Measurements from ENCODE around the gene HOXA9. TPM values are rescaled to one million over a fixed set of nuclear protein-coding genes. Genes with fewer than 3 reads are reported as not detected.

The HOXA9 gene
- total RNA-seq, 1 donor from 2014 or later: 46.5 TPM

DNA sequence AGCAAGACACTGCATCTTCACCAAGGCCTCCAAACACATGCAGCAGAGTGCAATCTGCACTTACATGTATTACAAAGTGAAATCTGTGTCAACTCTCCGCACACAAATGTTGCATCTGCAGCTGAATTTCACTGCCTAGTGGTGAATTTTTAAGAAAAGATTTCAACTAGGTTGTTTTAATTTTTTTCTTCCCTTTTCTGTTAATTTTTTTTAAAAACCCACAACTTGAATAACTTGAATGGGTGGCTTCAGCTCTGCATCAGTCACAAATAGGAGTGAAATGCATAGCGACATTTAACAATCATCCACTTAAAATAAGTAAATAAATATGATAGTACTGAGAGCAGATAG lies 28.6 kb upstream of the HOXA9 start:
- no peak for DNase-seq (ENCODE audit: low read depth)
- no peaks in the 10 kb centered on the region for H3K36me3 ChIP-seq (ENCODE audit: control insufficient read depth, insufficient read depth, low read length)
- TF ChIP-seq, protein P1, sequence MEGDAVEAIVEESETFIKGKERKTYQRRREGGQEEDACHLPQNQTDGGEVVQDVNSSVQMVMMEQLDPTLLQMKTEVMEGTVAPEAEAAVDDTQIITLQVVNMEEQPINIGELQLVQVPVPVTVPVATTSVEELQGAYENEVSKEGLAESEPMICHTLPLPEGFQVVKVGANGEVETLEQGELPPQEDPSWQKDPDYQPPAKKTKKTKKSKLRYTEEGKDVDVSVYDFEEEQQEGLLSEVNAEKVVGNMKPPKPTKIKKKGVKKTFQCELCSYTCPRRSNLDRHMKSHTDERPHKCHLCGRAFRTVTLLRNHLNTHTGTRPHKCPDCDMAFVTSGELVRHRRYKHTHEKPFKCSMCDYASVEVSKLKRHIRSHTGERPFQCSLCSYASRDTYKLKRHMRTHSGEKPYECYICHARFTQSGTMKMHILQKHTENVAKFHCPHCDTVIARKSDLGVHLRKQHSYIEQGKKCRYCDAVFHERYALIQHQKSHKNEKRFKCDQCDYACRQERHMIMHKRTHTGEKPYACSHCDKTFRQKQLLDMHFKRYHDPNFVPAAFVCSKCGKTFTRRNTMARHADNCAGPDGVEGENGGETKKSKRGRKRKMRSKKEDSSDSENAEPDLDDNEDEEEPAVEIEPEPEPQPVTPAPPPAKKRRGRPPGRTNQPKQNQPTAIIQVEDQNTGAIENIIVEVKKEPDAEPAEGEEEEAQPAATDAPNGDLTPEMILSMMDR (IDR thresholded peaks at IDR 0.05; ENCODE audit: insufficient read depth, low read length, poor library complexity, severe bottlenecking): no peak
- H3K27me3 ChIP-seq (ENCODE audit: control insufficient read depth, insufficient read depth, low read length): peaks cover 53% of the 10 kb centered on the region
- H3K4me3 ChIP-seq (ENCODE audit: low read depth, low read length): no peak overlapping the region

DNA sequence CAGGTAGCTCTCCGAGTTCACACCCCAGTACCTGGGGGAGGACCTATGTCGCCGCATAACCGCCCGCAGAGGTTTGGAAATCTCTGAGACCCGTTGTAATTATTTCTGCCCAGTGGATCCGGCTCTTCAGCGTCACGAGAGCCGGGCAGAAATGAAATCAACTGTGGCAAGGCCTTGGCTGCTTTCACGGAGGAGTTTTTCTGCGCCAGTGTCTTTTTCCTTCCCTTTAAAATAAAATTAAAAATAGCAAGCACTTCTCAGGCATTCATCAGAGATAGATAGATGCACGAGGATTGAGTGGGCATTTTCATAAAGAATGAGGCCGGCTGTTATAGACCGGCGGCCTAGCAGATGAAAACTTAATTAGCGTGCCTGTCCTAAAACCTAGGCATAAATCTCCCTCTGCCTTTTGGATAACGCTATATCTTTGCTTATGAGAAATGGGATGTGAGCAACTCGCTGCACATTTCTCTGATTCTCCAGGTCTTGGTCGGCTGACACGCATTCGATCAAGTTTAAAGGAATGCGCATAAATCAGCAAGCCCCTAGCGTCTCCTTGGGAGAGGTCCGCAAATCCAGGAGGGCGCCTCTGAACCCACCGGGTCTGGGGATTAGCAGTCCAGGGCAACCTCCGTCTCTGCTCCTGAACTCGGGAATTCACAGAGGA lies 28.1 kb upstream of the HOXA9 start:
- Histone ChIP-seq H3K4me3 (ENCODE audit: low read depth, low read length) (no peak overlapping the region), H3K36me3 (ENCODE audit: control insufficient read depth, insufficient read depth, low read length) (no peaks in the 10 kb centered on the region), H3K27me3 (ENCODE audit: control insufficient read depth, insufficient read depth, low read length) (peaks cover 47% of the 10 kb centered on the region)
- TF ChIP-seq, protein P1 (IDR thresholded peaks at IDR 0.05; ENCODE audit: insufficient read depth, low read length, poor library complexity, severe bottlenecking): no peak
- DNase-seq (ENCODE audit: low read depth): no peak

- peaks cover 40% of the 10 kb centered on the region for H3K27me3 ChIP-seq (ENCODE audit: control insufficient read depth, insufficient read depth, low read length)
- no peak for DNase-seq (ENCODE audit: low read depth)
- TF ChIP-seq, protein P1 (IDR thresholded peaks at IDR 0.05; ENCODE audit: insufficient read depth, low read length, poor library complexity, severe bottlenecking): no peak
- peak overlapping the region; percentile 15 for H3K4me3 ChIP-seq (ENCODE audit: low read depth, low read length)
- H3K36me3 ChIP-seq (ENCODE audit: control insufficient read depth, insufficient read depth, low read length): no peaks in the 10 kb centered on the region
Measured at GRCh38 chr7:27192546-27193334, 27.4 kb upstream of the HOXA9 start.

DNA sequence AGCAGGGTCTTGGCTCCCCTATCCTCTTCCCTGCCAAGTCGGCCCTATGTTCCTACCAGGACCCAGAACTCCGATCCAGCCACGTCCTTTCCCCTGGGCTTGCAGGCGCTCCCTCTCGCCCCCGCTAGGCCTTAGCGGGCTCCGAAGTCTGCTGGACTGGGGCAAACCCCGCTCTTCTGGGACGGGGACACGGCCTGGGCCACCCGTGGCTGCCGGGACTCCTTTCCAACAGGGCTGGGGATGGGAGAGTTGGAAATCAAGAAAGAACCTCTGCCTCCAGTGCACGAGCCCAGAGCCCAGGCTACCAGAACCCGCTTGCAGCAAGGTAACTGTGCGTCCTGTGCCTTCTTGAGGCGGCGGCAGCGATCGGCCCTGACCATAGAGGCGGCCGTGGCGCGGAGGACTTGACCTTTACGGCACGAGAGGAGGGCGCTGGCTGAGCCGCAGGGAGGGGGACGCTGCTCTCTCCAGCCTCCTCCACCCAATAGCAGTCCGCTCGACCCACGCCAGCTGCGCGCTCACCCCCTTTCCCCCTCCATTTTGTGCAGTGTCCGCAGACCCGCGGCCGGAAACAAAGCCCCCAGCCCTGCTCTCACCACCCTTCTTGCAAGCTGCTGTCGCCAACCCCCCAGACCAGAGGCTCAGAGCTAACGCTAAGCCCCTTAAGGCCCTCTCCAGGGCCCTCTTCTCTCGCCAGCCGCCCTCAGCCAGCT lies 26.7 kb upstream of the HOXA9 start:
- DNase-seq (ENCODE audit: low read depth): no peak
- H3K27me3 ChIP-seq (ENCODE audit: control insufficient read depth, insufficient read depth, low read length): peaks cover 35% of the 10 kb centered on the region
- TF ChIP-seq, protein P1 (IDR thresholded peaks at IDR 0.05; ENCODE audit: insufficient read depth, low read length, poor library complexity, severe bottlenecking): no peak
- H3K36me3 ChIP-seq (ENCODE audit: control insufficient read depth, insufficient read depth, low read length): no peaks in the 10 kb centered on the region
- H3K4me3 ChIP-seq (ENCODE audit: low read depth, low read length): no peak overlapping the region

DNA sequence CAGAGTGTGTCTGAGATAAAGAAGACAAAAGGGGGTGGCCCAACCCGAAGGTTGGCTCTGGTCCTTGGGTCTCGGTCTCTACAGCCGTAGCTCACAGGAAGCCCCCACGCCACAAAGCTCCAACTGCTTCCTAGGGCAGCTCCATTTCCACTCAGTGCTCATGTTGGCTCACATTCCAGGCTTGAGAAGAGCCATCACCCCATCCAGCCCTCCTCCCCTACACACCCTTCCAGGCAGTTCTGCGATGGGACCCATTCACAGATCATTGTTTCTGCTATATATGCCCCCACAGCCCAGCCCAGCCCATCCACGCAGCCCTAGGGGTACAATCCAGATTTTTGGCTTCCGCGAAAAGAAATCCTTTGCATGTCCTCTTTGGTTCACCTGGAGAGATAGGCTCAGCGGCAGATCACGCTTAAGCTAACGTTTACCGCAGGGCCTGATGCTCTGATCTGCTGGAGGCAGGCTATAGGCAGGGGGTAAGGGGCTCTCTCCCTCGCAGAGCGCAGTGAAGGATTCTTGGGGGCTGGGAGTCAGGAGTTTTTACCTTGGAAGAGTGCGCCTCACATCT lies 25.9 kb upstream of the HOXA9 start:
- Histone ChIP-seq H3K36me3 (ENCODE audit: control insufficient read depth, insufficient read depth, low read length) (no peaks in the 10 kb centered on the region), H3K4me3 (ENCODE audit: low read depth, low read length) (no peak overlapping the region), H3K27me3 (ENCODE audit: control insufficient read depth, insufficient read depth, low read length) (peaks cover 35% of the 10 kb centered on the region)
- DNase-seq (ENCODE audit: low read depth): no peak
- TF ChIP-seq, protein P1 (IDR thresholded peaks at IDR 0.05; ENCODE audit: insufficient read depth, low read length, poor library complexity, severe bottlenecking): no peak

All from kidney epithelial cell (primary cell).